Prostate gland (tissue), 2 donors: ENCODE results near the gene OLFM3. TPM values are rescaled to one million over a fixed set of nuclear protein-coding genes. Genes with fewer than 3 reads are reported as not detected.

ENCODE experiments used
- DNase-seq: peaks from one replicate; pipeline ENCODE4 v3.0.0-alpha.2; 2019; ENCODE audit warnings: low spot score
- H3K27ac ChIP-seq, 2 donors: fragments of 200-600 bp; sonication (generic); 2 replicates each; pipeline ENCODE4 v1.5.1; 2017 to 2019
- H3K27me3 ChIP-seq: fragments of 200-600 bp; sonication (generic); replicated peaks from 2 replicates; pipeline ENCODE4 v1.5.1; 2019; ENCODE audit not compliant: insufficient read depth
- H3K36me3 ChIP-seq, 2 donors: fragments of 200-600 bp; sonication (generic); 1 replicate in 1 of 2; 2 replicates in 1 of 2; pipeline versions ENCODE4 v1.5.1 to v1.8.1; 2017 to 2019
- H3K4me1 ChIP-seq: fragments of 200-600 bp; sonication (generic); replicated peaks from 2 replicates; pipeline ENCODE4 v1.5.1; 2019
- H3K4me3 ChIP-seq, 2 donors: fragments of 200-600 bp; sonication (generic); 2 replicates each; pipeline ENCODE4 v1.5.1; 2017 to 2019
- H3K9me3 ChIP-seq: fragments of 200-600 bp; sonication (generic); 2 replicates; pipeline ENCODE4 v1.5.1; 2017
- POLR2A ChIP-seq: fragments of 450-650 bp; IDR thresholded peaks from one replicate; pipeline ENCODE4 v1.6.1; 2016; ENCODE audit warnings: antibody characterized with exemption, mild to moderate bottlenecking
- POLR2AphosphoS5 ChIP-seq: sonication (generic); formaldehyde crosslinking; IDR thresholded peaks from one replicate; pipeline ENCODE4 v1.6.1; 2017; ENCODE audit warnings: antibody characterized with exemption
- WGBS: methylation state at CpG from one replicate; pipeline ENCODE4 v1.1.5; 2018; 5-methylcytosine and 5-hydroxymethylcytosine counted together
- intact Hi-C: fragments of 100-400 bp; cut with DNase I; formaldehyde crosslinking; loops from one replicate; pipeline ENCODE4 v1.14.2; 2022
- total RNA-seq, 2 donors: library from RNA; depleted of rRNA; stranded (reverse); fragments of >200 nt; gene quantifications; one replicate each; pipeline ENCODE4 v1.1.0, GENCODE V29; 2016
- TF ChIP-seq, protein P1 (sequence below), 4 experiments: fragments of 200-600 bp in 2 of 4; fragments of 450-650 bp in 2 of 4; sonication (generic) in 2 of 4; IDR thresholded peaks; 1 replicate in 3 of 4; 2 replicates in 1 of 4; pipeline ENCODE4 v1.5.1; 2016 to 2019; ENCODE audit warnings: antibody characterized with exemption in 4 of 4, mild to moderate bottlenecking in 2 of 4, moderate library complexity in 2 of 4

The OLFM3 gene
- total RNA-seq, 2 donors from 2014 or later, result not detected

DNA sequence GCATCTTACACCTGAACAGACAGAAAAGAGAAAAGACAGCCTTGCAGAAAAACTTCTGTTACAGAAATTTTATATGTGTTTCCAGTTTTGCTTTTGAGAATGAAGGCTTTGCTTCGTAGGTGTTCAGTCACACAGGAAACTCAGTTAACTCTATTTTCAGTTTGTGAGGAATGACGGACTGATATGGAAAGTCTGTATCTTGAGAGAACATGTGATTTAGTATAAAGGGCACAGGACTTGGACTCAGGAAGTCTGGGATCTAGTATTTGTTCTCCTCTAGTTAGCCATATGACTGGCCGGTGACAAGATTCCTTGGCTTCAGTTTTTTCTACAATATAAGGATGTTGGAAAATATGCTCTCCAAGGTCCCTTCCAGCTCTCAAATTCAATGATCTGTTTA is 149.1 kb downstream of the OLFM3 start:
- intact Hi-C loops, result no loop called here
- Histone ChIP-seq H3K27me3 (peaks cover 2% of the 10 kb centered on the region), H3K4me1 (no peaks in the 10 kb centered on the region), H3K27ac (no peak overlapping the region), H3K36me3 (no peaks in the 10 kb centered on the region), H3K4me3 (no peak overlapping the region), H3K9me3 (no peaks in the 10 kb centered on the region)
- 52% methylated on average over 3 of the region's 3 CpGs for WGBS
- no peak for DNase-seq
- no peak for TF ChIP-seq POLR2A
- TF ChIP-seq, protein P1, sequence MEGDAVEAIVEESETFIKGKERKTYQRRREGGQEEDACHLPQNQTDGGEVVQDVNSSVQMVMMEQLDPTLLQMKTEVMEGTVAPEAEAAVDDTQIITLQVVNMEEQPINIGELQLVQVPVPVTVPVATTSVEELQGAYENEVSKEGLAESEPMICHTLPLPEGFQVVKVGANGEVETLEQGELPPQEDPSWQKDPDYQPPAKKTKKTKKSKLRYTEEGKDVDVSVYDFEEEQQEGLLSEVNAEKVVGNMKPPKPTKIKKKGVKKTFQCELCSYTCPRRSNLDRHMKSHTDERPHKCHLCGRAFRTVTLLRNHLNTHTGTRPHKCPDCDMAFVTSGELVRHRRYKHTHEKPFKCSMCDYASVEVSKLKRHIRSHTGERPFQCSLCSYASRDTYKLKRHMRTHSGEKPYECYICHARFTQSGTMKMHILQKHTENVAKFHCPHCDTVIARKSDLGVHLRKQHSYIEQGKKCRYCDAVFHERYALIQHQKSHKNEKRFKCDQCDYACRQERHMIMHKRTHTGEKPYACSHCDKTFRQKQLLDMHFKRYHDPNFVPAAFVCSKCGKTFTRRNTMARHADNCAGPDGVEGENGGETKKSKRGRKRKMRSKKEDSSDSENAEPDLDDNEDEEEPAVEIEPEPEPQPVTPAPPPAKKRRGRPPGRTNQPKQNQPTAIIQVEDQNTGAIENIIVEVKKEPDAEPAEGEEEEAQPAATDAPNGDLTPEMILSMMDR (IDR thresholded peaks at IDR 0.05), result no peak
- no peak for TF ChIP-seq POLR2AphosphoS5

DNA sequence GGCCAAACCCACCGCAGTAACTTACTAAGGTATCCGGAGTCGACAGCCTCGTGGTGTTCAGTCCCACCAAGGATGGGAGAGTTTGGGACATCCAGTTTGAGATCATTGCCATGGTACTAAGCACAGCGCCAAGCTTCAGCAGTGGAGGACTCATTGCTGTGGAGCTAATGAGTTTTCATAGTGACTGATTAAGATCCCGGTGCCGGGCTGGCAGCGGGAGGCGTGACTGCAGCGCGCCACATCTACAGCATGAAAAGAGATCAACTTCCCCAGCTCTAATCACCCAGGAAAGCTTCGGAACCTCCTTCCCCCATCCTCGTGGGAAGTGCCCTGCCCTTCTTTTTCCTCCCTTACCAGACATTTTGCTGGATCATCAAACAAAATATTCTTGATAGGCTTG is 149.9 kb downstream of the OLFM3 start:
- H3K27me3 ChIP-seq, result peaks cover 2% of the 10 kb centered on the region
- no peak overlapping the region for H3K4me3 ChIP-seq
- 47% methylated on average over 13 of the region's 13 CpGs for WGBS
- H3K36me3 ChIP-seq, result no peaks in the 10 kb centered on the region
- H3K4me1 ChIP-seq, result no peaks in the 10 kb centered on the region
- intact Hi-C loops, result no loop called here
- H3K27ac ChIP-seq, result no peak overlapping the region
- no peaks in the 10 kb centered on the region for H3K9me3 ChIP-seq
- TF ChIP-seq, protein P1 (IDR thresholded peaks at IDR 0.05), result no peak
- TF ChIP-seq POLR2A, result no peak
- no peak for TF ChIP-seq POLR2AphosphoS5
- no peak for DNase-seq

DNA sequence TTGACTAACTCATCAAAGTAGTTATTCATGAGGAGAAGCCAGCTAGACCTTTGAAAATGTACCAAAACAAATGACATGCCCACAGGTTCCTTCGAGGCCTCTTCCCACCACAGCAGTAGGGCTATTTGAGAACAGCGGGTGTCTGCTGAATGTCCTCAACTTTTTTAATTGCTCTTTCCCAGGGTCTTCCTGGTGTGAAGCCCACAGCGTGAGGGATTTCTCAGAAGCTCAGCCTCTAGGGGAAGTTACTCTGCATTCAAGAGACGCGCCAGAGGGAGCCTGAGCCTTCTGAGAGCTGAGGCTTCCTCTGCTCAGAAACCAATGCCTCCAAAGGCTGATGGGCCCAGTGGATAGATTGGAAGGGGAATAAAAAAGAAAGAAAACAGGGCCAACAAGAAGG is 153.6 kb downstream of the OLFM3 start:
- Histone ChIP-seq H3K27ac (no peak overlapping the region), H3K27me3 (peaks cover 2% of the 10 kb centered on the region), H3K4me1 (no peaks in the 10 kb centered on the region), H3K36me3 (no peaks in the 10 kb centered on the region), H3K4me3 (no peak overlapping the region), H3K9me3 (no peaks in the 10 kb centered on the region)
- no peak for DNase-seq
- 54% methylated on average over 5 of the region's 5 CpGs for WGBS
- intact Hi-C loops, result no loop called here
- no peak for TF ChIP-seq POLR2A
- TF ChIP-seq, protein P1 (IDR thresholded peaks at IDR 0.05), result no peak

DNA sequence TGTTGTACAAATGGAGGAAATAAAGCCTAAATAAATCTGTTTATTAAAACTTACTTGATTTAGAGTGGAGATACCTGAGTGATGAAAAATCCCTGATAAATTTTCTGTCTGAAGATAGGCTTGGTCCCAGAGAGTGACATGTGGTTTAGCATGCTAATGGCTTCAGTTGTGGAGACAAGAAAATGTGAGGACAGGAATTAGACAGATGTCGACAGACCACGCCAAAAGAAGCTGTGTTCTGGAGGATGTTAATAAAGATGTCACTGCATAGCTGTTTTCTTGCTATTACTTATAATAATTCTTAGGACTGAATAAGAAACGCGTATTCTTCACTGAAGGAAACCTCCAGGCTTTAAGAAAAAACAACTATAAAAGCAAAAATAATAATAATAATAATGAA is 154.9 kb downstream of the OLFM3 start:
- Histone ChIP-seq H3K36me3 (no peaks in the 10 kb centered on the region), H3K9me3 (no peaks in the 10 kb centered on the region), H3K4me1 (no peaks in the 10 kb centered on the region), H3K27ac (no peak overlapping the region), H3K27me3 (peaks cover 2% of the 10 kb centered on the region), H3K4me3 (no peak overlapping the region)
- intact Hi-C loops, result no loop called here
- TF ChIP-seq, protein P1 (IDR thresholded peaks at IDR 0.05), result no peak
- no peak for TF ChIP-seq POLR2A
- no peak for TF ChIP-seq POLR2AphosphoS5
- DNase-seq, result no peak
- WGBS, result 94% methylated on average over 4 of the region's 4 CpGs

DNA sequence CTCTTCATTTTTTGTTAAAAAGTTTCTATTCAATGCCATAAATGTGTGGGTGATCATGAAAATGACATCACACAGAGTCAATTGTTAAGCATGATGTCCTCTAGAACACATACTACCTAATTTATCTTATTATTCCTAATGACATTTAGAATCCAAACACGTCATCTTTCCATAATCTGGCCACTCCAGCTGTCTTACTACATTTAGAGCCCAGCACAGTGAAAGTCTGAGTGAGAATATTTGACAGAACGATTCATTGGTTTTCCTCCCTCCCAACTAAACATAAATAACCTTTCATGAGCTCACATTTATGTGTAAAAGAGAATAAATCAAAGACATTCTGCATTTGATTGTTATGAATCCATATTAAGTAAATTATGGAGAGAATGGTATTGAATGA is 160.7 kb downstream of the OLFM3 start:
- TF ChIP-seq POLR2AphosphoS5, result no peak
- TF ChIP-seq POLR2A, result no peak
- TF ChIP-seq, protein P1 (IDR thresholded peaks at IDR 0.05), result no peak
- Histone ChIP-seq H3K27me3 (no peaks in the 10 kb centered on the region), H3K4me1 (no peaks in the 10 kb centered on the region), H3K4me3 (no peak overlapping the region), H3K36me3 (no peaks in the 10 kb centered on the region), H3K27ac (no peak overlapping the region), H3K9me3 (no peaks in the 10 kb centered on the region)
- DNase-seq, result no peak
- WGBS, result 48% methylated on average over 2 of the region's 2 CpGs
- intact Hi-C loops, result no loop called here
